HEK293 (cell line): ENCODE measurements around the gene SMCP.
A peak's percentile ranks its signal among the peaks of the same experiment; 100 is the strongest.

Source experiments
- CTCF ChIA-PET: fragments of 350-600 bp; formaldehyde crosslinking; extraction: SDS; loops from one replicate; lab custom pipeline; 2021; ENCODE audit warnings: antibody characterized with exemption; lab: Yijun Ruan, JAX
- POLR2A ChIA-PET: fragments of 300-600 bp; formaldehyde crosslinking; extraction: SDS; loops from one replicate; lab custom pipeline; 2020; ENCODE audit warnings: antibody characterized with exemption, inconsistent platforms; lab: Yijun Ruan, JAX
- H3K27ac ChIP-seq: fragments of 200-500 bp; sonication (Bioruptor generic); 2 replicates; pipeline ENCODE4 v1.5.1; 2014; ENCODE audit warnings: low read depth, low read length, control low read depth, inconsistent platforms; ENCODE audit errors: extremely low read depth
- H3K36me3 ChIP-seq, 2 experiments: fragments of 200-500 bp in 1 of 2; sonication (Bioruptor generic) in 1 of 2; 1 replicate in 1 of 2; 2 replicates in 1 of 2; pipeline ENCODE4 v1.5.1; 2014 to 2017; ENCODE audit warnings: inconsistent platforms in 2 of 2, low read length in 2 of 2; ENCODE audit not compliant: control insufficient read depth in 2 of 2, insufficient read depth in 1 of 2
- H3K4me1 ChIP-seq: fragments of 200-500 bp; sonication (Bioruptor generic); 2 replicates; pipeline ENCODE4 v1.5.1; 2014; ENCODE audit warnings: mild to moderate bottlenecking, low read length, inconsistent platforms; ENCODE audit not compliant: control insufficient read depth, insufficient read depth
- H3K4me3 ChIP-seq: 2 replicates; pipeline ENCODE4 v1.5.1; 2011; ENCODE audit warnings: low read depth, mild to moderate bottlenecking, control low read depth, low read length, moderate library complexity
- H3K9me3 ChIP-seq: fragments of 200-500 bp; sonication (Bioruptor generic); 2 replicates; pipeline ENCODE4 v1.5.1; 2014; ENCODE audit warnings: low read depth, low read length, inconsistent platforms; ENCODE audit not compliant: control insufficient read depth, insufficient read depth
- AEBP2 ChIP-seq: fragments of 450-650 bp; formaldehyde crosslinking; IDR thresholded peaks from 2 replicates; pipeline ENCODE4 v1.5.1; 2016; ENCODE audit warnings: missing biosample characterization, missing genetic modification characterization, borderline replicate concordance
- KLF8 ChIP-seq: fragments of 450-650 bp; formaldehyde crosslinking; IDR thresholded peaks from 2 replicates; pipeline ENCODE4 v1.5.1; 2016; ENCODE audit warnings: missing biosample characterization, missing genetic modification characterization
- PRDM1 ChIP-seq: fragments of 450-650 bp; formaldehyde crosslinking; IDR thresholded peaks from 2 replicates; pipeline ENCODE4; 2016; ENCODE audit warnings: missing biosample characterization, missing genetic modification characterization
- YY1 ChIP-seq: fragments of 450-650 bp; formaldehyde crosslinking; IDR thresholded peaks from 2 replicates; pipeline ENCODE4 v1.5.1; 2018; ENCODE audit warnings: missing biosample characterization, missing genetic modification characterization
- YY2 ChIP-seq: fragments of 450-650 bp; formaldehyde crosslinking; IDR thresholded peaks from 2 replicates; pipeline ENCODE4 v1.5.1; 2016; ENCODE audit warnings: missing biosample characterization, missing genetic modification characterization
- ZIC2 ChIP-seq: fragments of 450-650 bp; formaldehyde crosslinking; IDR thresholded peaks from 2 replicates; pipeline ENCODE4 v1.5.1; 2016; ENCODE audit warnings: missing biosample characterization, missing genetic modification characterization
- ZNF292 ChIP-seq: fragments of 450-650 bp; formaldehyde crosslinking; IDR thresholded peaks from 2 replicates; pipeline ENCODE4 v1.5.1; 2016; ENCODE audit warnings: low read depth, missing biosample characterization, missing genetic modification characterization, borderline replicate concordance
- ZNF311 ChIP-seq: fragments of 450-650 bp; formaldehyde crosslinking; IDR thresholded peaks from 2 replicates; pipeline ENCODE4 v1.5.1; 2017; ENCODE audit warnings: missing biosample characterization, missing genetic modification characterization, borderline replicate concordance
- ZNF416 ChIP-seq: fragments of 450-650 bp; formaldehyde crosslinking; IDR thresholded peaks from 2 replicates; pipeline ENCODE4 v1.5.1; 2016; ENCODE audit warnings: missing biosample characterization, missing genetic modification characterization
- ZNF426 ChIP-seq: fragments of 450-650 bp; formaldehyde crosslinking; IDR thresholded peaks from 2 replicates; pipeline ENCODE4 v1.5.1; 2017; ENCODE audit warnings: missing biosample characterization, missing genetic modification characterization, mild to moderate bottlenecking, inconsistent platforms, moderate library complexity
- ZNF596 ChIP-seq: fragments of 450-650 bp; IDR thresholded peaks from 2 replicates; pipeline ENCODE4 v1.5.0; 2018; ENCODE audit warnings: missing biosample characterization, mild to moderate bottlenecking, missing genetic modification characterization, moderate library complexity
- ZNF600 ChIP-seq: fragments of 450-650 bp; formaldehyde crosslinking; IDR thresholded peaks from 2 replicates; pipeline ENCODE4 v1.5.1; 2016; ENCODE audit warnings: missing biosample characterization, missing genetic modification characterization
- ZNF654 ChIP-seq: fragments of 450-650 bp; formaldehyde crosslinking; IDR thresholded peaks from 2 replicates; pipeline ENCODE4 v1.5.1; 2016; ENCODE audit warnings: low read depth, missing biosample characterization, missing genetic modification characterization
- ZNF704 ChIP-seq: fragments of 450-650 bp; formaldehyde crosslinking; IDR thresholded peaks from 2 replicates; pipeline ENCODE4 v1.5.1; 2016; ENCODE audit warnings: missing biosample characterization, missing genetic modification characterization
- ZNF747 ChIP-seq: fragments of 450-650 bp; formaldehyde crosslinking; IDR thresholded peaks from 2 replicates; pipeline ENCODE4 v1.5.1; 2016; ENCODE audit warnings: missing biosample characterization, missing genetic modification characterization
- ZNF76 ChIP-seq: fragments of 450-650 bp; formaldehyde crosslinking; IDR thresholded peaks from 2 replicates; pipeline ENCODE4; 2016; ENCODE audit warnings: low read depth, missing biosample characterization, missing genetic modification characterization, borderline replicate concordance
- ZNF785 ChIP-seq: fragments of 450-650 bp; formaldehyde crosslinking; IDR thresholded peaks from 2 replicates; pipeline ENCODE4 v1.5.1; 2016; ENCODE audit warnings: missing biosample characterization, missing genetic modification characterization
- ZNF792 ChIP-seq: fragments of 450-650 bp; formaldehyde crosslinking; IDR thresholded peaks from 2 replicates; pipeline ENCODE4 v1.5.1; 2016; ENCODE audit warnings: missing biosample characterization, missing genetic modification characterization
- TF ChIP-seq, protein P1 (sequence below): fragments of 450-650 bp; formaldehyde crosslinking; IDR thresholded peaks from 2 replicates; pipeline ENCODE4 v1.5.1; 2016; ENCODE audit warnings: missing biosample characterization, missing genetic modification characterization, low read depth
- TF ChIP-seq, protein P2 (sequence below): fragments of 450-650 bp; formaldehyde crosslinking; IDR thresholded peaks from 2 replicates; pipeline ENCODE4 v1.5.1; 2016; ENCODE audit warnings: missing biosample characterization, missing genetic modification characterization, low read depth
- TF ChIP-seq, protein P3 (sequence below): fragments of 450-650 bp; formaldehyde crosslinking; IDR thresholded peaks from 2 replicates; pipeline ENCODE4 v1.5.1; 2016; ENCODE audit warnings: missing biosample characterization, missing genetic modification characterization

Gene SMCP

GRCh38 chr1:152907686-152908601 is 29.8 kb downstream of the SMCP start, which contains the start of gene IVL:
IVL (plus strand) TSS chr1:152908546; CDS start chr1:152909798, 1,252 bp downstream.
- no peak within 1 kb of the TSS for H3K4me3 ChIP-seq
- ChIA-PET POLR2A (interaction anchor here (0.6 kb wide), 1 partner anchor 134 kb away, joined by 5 read pairs; no protein-coding TSS in a partner anchor), CTCF (interaction anchor here (1.3 to 1.8 kb wide), 2 partner anchors 37 to 285 kb away, joined by 4 read pairs; no protein-coding TSS in a partner anchor)
- TF ChIP-seq ZNF292 (tag by site-specific recombination) (no peak), ZNF785 (tag by site-specific recombination) (no peak), YY1 (tag by site-specific recombination) (no peak), PRDM1 (tag by site-specific recombination) (0 out of 2 replicates have a peak, but pooled peaks have one; percentile 11)
- no peaks in the 10 kb centered on the region for H3K9me3 ChIP-seq
- no peaks in the 10 kb centered on the region for H3K4me1 ChIP-seq
- H3K27ac ChIP-seq = no peak within 1 kb of the TSS
- no peaks in the 10 kb centered on the region for H3K36me3 ChIP-seq

GRCh38 chr1:152909206-152909605 is 31.1 kb downstream of the SMCP start:
- no peaks in the 10 kb centered on the region for H3K9me3 ChIP-seq
- CTCF ChIA-PET = interaction anchor here (1.0 kb wide), 1 partner anchor 31 kb away, joined by 3 read pairs; the partner anchor contains the start of gene SMCP
- no peak overlapping the region for H3K4me3 ChIP-seq
- no peak overlapping the region for H3K27ac ChIP-seq
- TF ChIP-seq ZNF654 (tag by site-specific recombination) = no peak
- no peak for TF ChIP-seq ZIC2 (tag by site-specific recombination)
- TF ChIP-seq AEBP2 (tag by site-specific recombination) = no peak
- TF ChIP-seq KLF8 = no peak
- no peak for TF ChIP-seq YY2 (tag by site-specific recombination)
- TF ChIP-seq, protein P1, sequence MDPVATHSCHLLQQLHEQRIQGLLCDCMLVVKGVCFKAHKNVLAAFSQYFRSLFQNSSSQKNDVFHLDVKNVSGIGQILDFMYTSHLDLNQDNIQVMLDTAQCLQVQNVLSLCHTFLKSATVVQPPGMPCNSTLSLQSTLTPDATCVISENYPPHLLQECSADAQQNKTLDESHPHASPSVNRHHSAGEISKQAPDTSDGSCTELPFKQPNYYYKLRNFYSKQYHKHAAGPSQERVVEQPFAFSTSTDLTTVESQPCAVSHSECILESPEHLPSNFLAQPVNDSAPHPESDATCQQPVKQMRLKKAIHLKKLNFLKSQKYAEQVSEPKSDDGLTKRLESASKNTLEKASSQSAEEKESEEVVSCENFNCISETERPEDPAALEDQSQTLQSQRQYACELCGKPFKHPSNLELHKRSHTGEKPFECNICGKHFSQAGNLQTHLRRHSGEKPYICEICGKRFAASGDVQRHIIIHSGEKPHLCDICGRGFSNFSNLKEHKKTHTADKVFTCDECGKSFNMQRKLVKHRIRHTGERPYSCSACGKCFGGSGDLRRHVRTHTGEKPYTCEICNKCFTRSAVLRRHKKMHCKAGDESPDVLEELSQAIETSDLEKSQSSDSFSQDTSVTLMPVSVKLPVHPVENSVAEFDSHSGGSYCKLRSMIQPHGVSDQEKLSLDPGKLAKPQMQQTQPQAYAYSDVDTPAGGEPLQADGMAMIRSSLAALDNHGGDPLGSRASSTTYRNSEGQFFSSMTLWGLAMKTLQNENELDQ (tag by site-specific recombination) = no peak
- no peak for TF ChIP-seq ZNF600 (tag by site-specific recombination)
- no peak for TF ChIP-seq ZNF596 (tag by site-specific recombination)
- no peak for TF ChIP-seq ZNF416 (tag by site-specific recombination)
- TF ChIP-seq ZNF792 (tag by site-specific recombination) = no peak
- TF ChIP-seq, protein P2, sequence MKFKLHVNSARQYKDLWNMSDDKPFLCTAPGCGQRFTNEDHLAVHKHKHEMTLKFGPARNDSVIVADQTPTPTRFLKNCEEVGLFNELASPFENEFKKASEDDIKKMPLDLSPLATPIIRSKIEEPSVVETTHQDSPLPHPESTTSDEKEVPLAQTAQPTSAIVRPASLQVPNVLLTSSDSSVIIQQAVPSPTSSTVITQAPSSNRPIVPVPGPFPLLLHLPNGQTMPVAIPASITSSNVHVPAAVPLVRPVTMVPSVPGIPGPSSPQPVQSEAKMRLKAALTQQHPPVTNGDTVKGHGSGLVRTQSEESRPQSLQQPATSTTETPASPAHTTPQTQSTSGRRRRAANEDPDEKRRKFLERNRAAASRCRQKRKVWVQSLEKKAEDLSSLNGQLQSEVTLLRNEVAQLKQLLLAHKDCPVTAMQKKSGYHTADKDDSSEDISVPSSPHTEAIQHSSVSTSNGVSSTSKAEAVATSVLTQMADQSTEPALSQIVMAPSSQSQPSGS (tag by site-specific recombination) = no peak
- TF ChIP-seq, protein P3, sequence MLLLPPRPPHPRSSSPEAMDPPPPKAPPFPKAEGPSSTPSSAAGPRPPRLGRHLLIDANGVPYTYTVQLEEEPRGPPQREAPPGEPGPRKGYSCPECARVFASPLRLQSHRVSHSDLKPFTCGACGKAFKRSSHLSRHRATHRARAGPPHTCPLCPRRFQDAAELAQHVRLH = no peak
- TF ChIP-seq ZNF311 (tag by site-specific recombination) = no peak
- no peak for TF ChIP-seq ZNF426
- no peak for TF ChIP-seq ZNF76 (tag by site-specific recombination)
- no peak for TF ChIP-seq ZNF747 (tag by site-specific recombination)
- TF ChIP-seq ZNF704 (tag by site-specific recombination) = no peak
- POLR2A ChIA-PET = no interaction called here
- no peaks in the 10 kb centered on the region for H3K36me3 ChIP-seq
- H3K4me1 ChIP-seq = no peaks in the 10 kb centered on the region
